Endothelial cell of umbilical vein (primary cell): ENCODE data around the gene SLC41A3. TPM values are rescaled to one million over a fixed set of nuclear protein-coding genes. Genes with fewer than 3 reads are reported as not detected.

ENCODE experiments used
- BruUV-seq: library from RNA; stranded (reverse); fragments of 400-500 nt; replicated peaks from 2 replicates; lab custom pipeline; 2021; lab: Mats Ljungman, UMichigan
- CTCF ChIA-PET: fragments of 300-600, 350-600 bp; sonication (Branson Sonifier 250); formaldehyde crosslinking; loops from one replicate; lab custom pipeline; 2021; ENCODE audit warnings: antibody characterized with exemption, inconsistent platforms; lab: Charles Lee
- POLR2A ChIA-PET: fragments of 300-600, 350-600 bp; sonication (Branson Sonifier 250); formaldehyde crosslinking; loops from one replicate; lab custom pipeline; 2021; ENCODE audit warnings: antibody characterized with exemption, inconsistent platforms; lab: Charles Lee
- DNase-seq: peaks from one replicate; pipeline ENCODE4 v3.0.0-alpha.2; 2011; ENCODE audit warnings: low read depth, low spot score
- FAIRE-seq: peaks from 2 replicates; lab custom pipeline; 2011; peaks lifted over from hg19 to GRCh38; lab: Jason Lieb, UNC
- H2AFZ ChIP-seq: 2 replicates; pipeline ENCODE4 v1.6.0; 2012; ENCODE audit warnings: low read depth, low read length, control low read depth, inconsistent platforms
- H3K27ac ChIP-seq: 2 replicates; pipeline ENCODE4 v1.5.1; 2011; ENCODE audit warnings: low read depth, mild to moderate bottlenecking, control low read depth, low read length, moderate library complexity; ENCODE audit not compliant: insufficient read depth
- H3K27me3 ChIP-seq, 2 experiments: 2 replicates each; pipeline versions ENCODE4 v1.6.0 to v1.6.1; 2011; ENCODE audit warnings: low read length in 2 of 2, mixed read lengths in 1 of 2; ENCODE audit not compliant: control insufficient read depth in 2 of 2, insufficient read depth in 2 of 2
- H3K36me3 ChIP-seq, 2 experiments: 2 replicates in 1 of 2; 3 replicates in 1 of 2; pipeline ENCODE4 v1.5.1; 2011; ENCODE audit warnings: low read length in 2 of 2, mild to moderate bottlenecking in 1 of 2, moderate library complexity in 1 of 2; ENCODE audit not compliant: control insufficient read depth in 2 of 2, insufficient read depth in 2 of 2; ENCODE audit errors: extremely low read depth in 1 of 2
- H3K4me1 ChIP-seq: 3 replicates; pipeline ENCODE4 v1.5.1; 2011; ENCODE audit warnings: mild to moderate bottlenecking, low read length; ENCODE audit not compliant: control insufficient read depth, insufficient read depth; ENCODE audit errors: extremely low read depth
- H3K4me2 ChIP-seq: 2 replicates; pipeline ENCODE4 v1.6.1; 2011; ENCODE audit warnings: low read length, control low read depth, mixed read lengths; ENCODE audit not compliant: insufficient read depth
- H3K4me3 ChIP-seq, 3 experiments: fragments of 200-600 bp in 1 of 3; sonication (generic), shearing (Covaris generic) in 1 of 3; replicated peaks in 1 of 3; 2 replicates each; pipeline ENCODE4 v1.5.1; 2011 to 2016; ENCODE audit warnings: control low read depth in 3 of 3, low read length in 3 of 3, mild to moderate bottlenecking in 2 of 3, inconsistent platforms in 1 of 3, low read depth in 1 of 3, moderate library complexity in 1 of 3; ENCODE audit not compliant: insufficient read depth in 1 of 3
- H3K79me2 ChIP-seq: 2 replicates; pipeline ENCODE4 v1.6.0; 2012; ENCODE audit warnings: low read length, inconsistent platforms; ENCODE audit not compliant: control insufficient read depth, insufficient read depth
- H3K9ac ChIP-seq: replicated peaks from 2 replicates; pipeline ENCODE3; 2011; ENCODE audit warnings: low read length, control low read depth; ENCODE audit not compliant: insufficient read depth; ENCODE audit errors: extremely low read depth
- H3K9me1 ChIP-seq: replicated peaks from 3 replicates; pipeline ENCODE4 v1.6.0; 2011; ENCODE audit warnings: mild to moderate bottlenecking, low read length; ENCODE audit not compliant: control insufficient read depth, insufficient read depth; ENCODE audit errors: extremely low read depth
- H3K9me3 ChIP-seq: replicated peaks from 2 replicates; pipeline ENCODE4 v1.5.1; 2012; ENCODE audit warnings: low read length, inconsistent platforms; ENCODE audit not compliant: control insufficient read depth, insufficient read depth
- H4K20me1 ChIP-seq: replicated peaks from 2 replicates; pipeline ENCODE3; 2011; ENCODE audit warnings: mild to moderate bottlenecking, low read length; ENCODE audit not compliant: control insufficient read depth, insufficient read depth; ENCODE audit errors: extremely low read depth
- EZH2 ChIP-seq: IDR thresholded peaks from 2 replicates; pipeline ENCODE4 v1.6.1; 2012; ENCODE audit warnings: borderline replicate concordance, low read depth, mild to moderate bottlenecking, moderate library complexity, low read length, inconsistent platforms; ENCODE audit not compliant: severe bottlenecking
- FOS ChIP-seq: IDR thresholded peaks from 2 replicates; pipeline ENCODE4 v1.6.1; 2011; ENCODE audit warnings: mild to moderate bottlenecking, low read length, moderate library complexity, borderline replicate concordance; ENCODE audit not compliant: insufficient read depth
- GATA2 ChIP-seq: IDR thresholded peaks from 2 replicates; pipeline ENCODE4 v1.7.0; 2011; ENCODE audit warnings: low read depth, mild to moderate bottlenecking, moderate library complexity, mixed read lengths, low read length; ENCODE audit not compliant: insufficient read length, insufficient read depth
- JUN ChIP-seq: IDR thresholded peaks from 2 replicates; pipeline ENCODE4 v1.6.1; 2011; ENCODE audit warnings: borderline replicate concordance, low read depth; ENCODE audit not compliant: insufficient read length, insufficient read depth
- MYC ChIP-seq: IDR thresholded peaks from one replicate; pipeline ENCODE4 v1.6.1; 2011; ENCODE audit warnings: mild to moderate bottlenecking, low read depth, low read length
- POLR2A ChIP-seq: IDR thresholded peaks from 2 replicates; pipeline ENCODE4 v1.6.1; 2012; ENCODE audit warnings: low read depth, mild to moderate bottlenecking, control low read depth, low read length
- POLR2AphosphoS5 ChIP-seq: IDR thresholded peaks from 2 replicates; pipeline ENCODE4 v1.6.1; 2012; ENCODE audit warnings: low read depth, mild to moderate bottlenecking, control low read depth, low read length, moderate library complexity; ENCODE audit not compliant: insufficient read depth
- dilution Hi-C: fragments of 300-500 bp; cut with MboI; formaldehyde crosslinking; loops from one replicate; pipeline ENCODE4 v1.15.0; 2019; ENCODE audit warnings: low sequenced_read_pairs; ENCODE audit not compliant: extremely low pct_ligation_motif_present
- intact Hi-C: fragments of 100-400 bp; cut with micrococcal nuclease; formaldehyde crosslinking; loops from one replicate; pipeline ENCODE4 v1.10.0; 2022
- polyA plus RNA-seq, 4 experiments: library from polyadenylated mRNA; depleted of rRNA in 3 of 4; stranded (reverse) in 3 of 4; unstranded in 1 of 4; fragments of >200 nt; gene quantifications; 2 replicates each; pipeline versions ENCODE4 v1.2.1 to v1.2.3, GENCODE V29; 2011 to 2012; ENCODE audit warnings: missing spikeins in 1 of 4
- total RNA-seq: library from RNA; stranded (reverse); gene quantifications from 2 replicates; pipeline ENCODE4 v1.2.3, GENCODE V29; 2021
- TF ChIP-seq, protein P1 (sequence below), 2 donors: IDR thresholded peaks; 1 replicate in 1 of 2; 2 replicates in 1 of 2; pipeline ENCODE4 v1.5.1; 2011; ENCODE audit warnings: low read length in 2 of 2, mild to moderate bottlenecking in 2 of 2, moderate library complexity in 2 of 2, control low read depth in 1 of 2, inconsistent platforms in 1 of 2, low read depth in 1 of 2; ENCODE audit not compliant: insufficient read depth in 1 of 2; ENCODE audit errors: extremely low read depth in 1 of 2
- TF ChIP-seq, protein P2 (sequence below): IDR thresholded peaks from 2 replicates; pipeline ENCODE4 v1.6.1; 2011; ENCODE audit not compliant: insufficient read depth, insufficient read length

Gene SLC41A3
- total and polyA plus RNA-seq, 2 donors (not counting 3 experiments of a cell fraction or from before 2014, with no cell fraction given) = 52.5 to 118 TPM

DNA sequence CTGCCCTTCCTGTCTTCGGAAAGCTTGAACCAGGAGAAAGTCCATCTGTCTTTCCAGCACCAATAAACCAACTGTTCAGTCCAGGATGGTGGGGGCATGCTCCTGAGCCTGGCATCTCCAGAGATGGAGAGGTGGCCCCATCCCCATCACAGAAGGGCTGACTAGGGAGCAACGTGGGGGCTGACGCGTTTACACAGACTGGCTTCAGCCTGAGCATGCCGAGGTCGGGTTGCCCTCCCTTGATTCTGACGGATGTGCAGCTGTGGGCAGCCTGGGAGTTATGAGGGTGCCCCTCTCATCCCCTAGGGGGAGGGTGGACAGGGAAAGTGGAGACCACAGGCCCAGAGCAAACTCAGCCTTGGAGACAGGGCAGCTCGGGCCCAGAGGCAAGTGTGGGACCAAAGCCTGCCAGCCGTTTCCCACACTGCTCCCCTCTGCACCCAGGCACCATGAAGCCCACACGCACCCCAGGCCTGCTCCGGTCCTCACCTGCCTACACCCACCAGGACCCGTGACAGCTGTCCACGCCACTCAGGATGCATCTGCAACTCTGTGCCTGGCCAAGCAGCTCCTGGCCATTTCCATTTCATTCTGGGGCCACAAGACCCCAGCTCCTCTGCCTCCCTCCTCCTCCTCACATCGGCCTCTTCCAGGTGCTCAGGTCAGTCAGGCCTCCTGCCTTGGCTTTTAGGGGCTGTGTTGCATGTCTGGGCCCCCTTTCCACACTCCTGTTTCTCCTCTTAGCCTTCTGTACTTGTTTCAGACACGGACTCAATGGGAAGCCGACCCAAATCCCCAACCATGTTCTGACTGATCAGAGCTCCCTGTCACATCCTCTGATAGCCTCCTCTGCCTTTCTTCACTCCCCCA lies 48.2 kb upstream of the SLC41A3 start:
- no peaks in the 10 kb centered on the region for H3K79me2 ChIP-seq
- intact Hi-C loops (loop anchor here (5.0 kb wide), 2 partner anchors 80 to 160 kb away; no protein-coding TSS in a partner anchor), dilution Hi-C loops (no loop called here)
- TF ChIP-seq, protein P1, sequence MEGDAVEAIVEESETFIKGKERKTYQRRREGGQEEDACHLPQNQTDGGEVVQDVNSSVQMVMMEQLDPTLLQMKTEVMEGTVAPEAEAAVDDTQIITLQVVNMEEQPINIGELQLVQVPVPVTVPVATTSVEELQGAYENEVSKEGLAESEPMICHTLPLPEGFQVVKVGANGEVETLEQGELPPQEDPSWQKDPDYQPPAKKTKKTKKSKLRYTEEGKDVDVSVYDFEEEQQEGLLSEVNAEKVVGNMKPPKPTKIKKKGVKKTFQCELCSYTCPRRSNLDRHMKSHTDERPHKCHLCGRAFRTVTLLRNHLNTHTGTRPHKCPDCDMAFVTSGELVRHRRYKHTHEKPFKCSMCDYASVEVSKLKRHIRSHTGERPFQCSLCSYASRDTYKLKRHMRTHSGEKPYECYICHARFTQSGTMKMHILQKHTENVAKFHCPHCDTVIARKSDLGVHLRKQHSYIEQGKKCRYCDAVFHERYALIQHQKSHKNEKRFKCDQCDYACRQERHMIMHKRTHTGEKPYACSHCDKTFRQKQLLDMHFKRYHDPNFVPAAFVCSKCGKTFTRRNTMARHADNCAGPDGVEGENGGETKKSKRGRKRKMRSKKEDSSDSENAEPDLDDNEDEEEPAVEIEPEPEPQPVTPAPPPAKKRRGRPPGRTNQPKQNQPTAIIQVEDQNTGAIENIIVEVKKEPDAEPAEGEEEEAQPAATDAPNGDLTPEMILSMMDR (IDR thresholded peaks at IDR 0.05; ENCODE audit: extremely low read depth in 1 of 2, insufficient read depth in 1 of 2, low read depth in 1 of 2, low read length in 2 of 2) = no peak
- TF ChIP-seq MYC = no peak
- TF ChIP-seq POLR2A = no peak
- TF ChIP-seq, protein P2, sequence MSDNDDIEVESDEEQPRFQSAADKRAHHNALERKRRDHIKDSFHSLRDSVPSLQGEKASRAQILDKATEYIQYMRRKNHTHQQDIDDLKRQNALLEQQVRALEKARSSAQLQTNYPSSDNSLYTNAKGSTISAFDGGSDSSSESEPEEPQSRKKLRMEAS = no peak
- no peak for TF ChIP-seq JUN
- no peak for TF ChIP-seq POLR2AphosphoS5
- no peak for TF ChIP-seq FOS
- no peak for TF ChIP-seq GATA2
- no peak for TF ChIP-seq EZH2
- no peaks in the 10 kb centered on the region for H3K9me3 ChIP-seq
- H3K9ac ChIP-seq = no peak overlapping the region
- FAIRE-seq (no peak), DNase-seq (no peak)
- BruUV-seq = no TSS peak
- no peak overlapping the region for H3K4me2 ChIP-seq
- no peak overlapping the region for H3K4me3 ChIP-seq
- H3K27ac ChIP-seq = no peak overlapping the region
- H3K4me1 ChIP-seq = peaks cover 11% of the 10 kb centered on the region
- no peaks in the 10 kb centered on the region for H3K36me3 ChIP-seq
- ChIA-PET POLR2A (no interaction called here), CTCF (interaction anchor here (0.9 to 3.9 kb wide), 5 partner anchors 48 to 256 kb away, joined by 3 to 68 read pairs (median 3); partner anchors contain the start of gene SLC41A3)
- H2AFZ ChIP-seq = no peak overlapping the region
- no peaks in the 10 kb centered on the region for H3K9me1 ChIP-seq
- no peaks in the 10 kb centered on the region for H4K20me1 ChIP-seq
- no peaks in the 10 kb centered on the region for H3K27me3 ChIP-seq
